Anterior cingulate cortex (tissue), 58 donors: ENCODE measurements around the gene RBBP4.

Source experiments
- DNase-seq, 58 donors: peaks; one replicate each; lab custom pipeline; 2025; lab: John Stamatoyannopoulos, UW

RBBP4 gene

GRCh38 chr1:32716312-32717148 lies 65.5 kb downstream of the RBBP4 start:
- peak in 6 of 58 donors; percentile 4 to 22 (median 8) for DNase-seq

- no peak for DNase-seq
Measured at GRCh38 chr1:32717503-32717902, 66.5 kb downstream of the RBBP4 start.

- DNase-seq, result no peak
Measured at GRCh38 chr1:32718036-32718435, 67.0 kb downstream of the RBBP4 start.

GRCh38 chr1:32718527-32718926 lies 67.5 kb downstream of the RBBP4 start:
- no peak for DNase-seq

GRCh38 chr1:32719681-32720275 lies 68.8 kb downstream of the RBBP4 start:
- no peak for DNase-seq

- DNase-seq, result no peak
Measured at GRCh38 chr1:32724678-32725614, 73.9 kb downstream of the RBBP4 start.

- DNase-seq, result no peak
Measured at GRCh38 chr1:32725615-32725982, 74.6 kb downstream of the RBBP4 start.

- DNase-seq, result no peak
Measured at GRCh38 chr1:32727876-32728275, 76.9 kb downstream of the RBBP4 start.

- DNase-seq, result no peak
Measured at GRCh38 chr1:32728413-32729077, 77.5 kb downstream of the RBBP4 start.

GRCh38 chr1:32729254-32730046 lies 78.4 kb downstream of the RBBP4 start:
- DNase-seq, result no peak

GRCh38 chr1:32733582-32734321 lies 82.7 kb downstream of the RBBP4 start:
- no peak for DNase-seq
